HG02571 (cell line): Measurements from ENCODE around the gene SNTG2.

ENCODE experiments used
- ATAC-seq: cut with Tn5 transposase; IDR thresholded peaks from one replicate; pipeline ENCODE4 v1.9.1; 2021; ENCODE audit warnings: mild to moderate bottlenecking, moderate library complexity; ENCODE audit not compliant: unreplicated experiment

Gene SNTG2

DNA sequence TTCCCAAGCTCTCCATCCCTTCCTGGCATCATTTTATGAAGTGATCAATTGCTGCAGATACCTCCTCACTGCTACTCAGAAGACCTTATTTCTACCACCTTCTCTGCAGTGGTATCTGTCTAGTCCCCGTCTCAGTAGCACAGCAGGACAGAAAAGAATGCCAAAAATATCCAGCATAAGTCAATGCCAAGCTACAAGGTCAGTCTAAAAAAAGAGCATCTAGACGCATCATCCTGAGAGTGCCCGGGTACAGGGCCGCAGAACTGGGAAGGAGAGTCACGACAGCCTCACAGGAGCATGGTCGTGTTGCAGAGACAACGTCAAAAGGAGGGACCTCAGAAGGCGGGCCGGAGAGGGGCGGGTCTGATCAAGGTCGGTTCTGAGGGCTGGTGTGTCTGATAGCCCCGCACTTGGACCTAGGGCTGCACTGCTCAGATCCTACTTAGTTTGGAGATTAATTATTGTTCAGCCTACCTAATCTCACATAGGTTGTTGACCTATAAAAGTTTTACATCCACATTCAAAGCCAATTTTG lies 24.3 kb upstream of the SNTG2 start:
- ATAC-seq: no peak

- no peak for ATAC-seq
Measured at GRCh38 chr2:926896-927295, 23.8 kb upstream of the SNTG2 start.

- ATAC-seq: no peak
Measured at GRCh38 chr2:929011-929735, 21.5 kb upstream of the SNTG2 start.

GRCh38 chr2:929925-930324 lies 20.7 kb upstream of the SNTG2 start:
- ATAC-seq: no peak

GRCh38 chr2:930935-931334 lies 19.7 kb upstream of the SNTG2 start:
- ATAC-seq: no peak

GRCh38 chr2:932320-933115 lies 18.1 kb upstream of the SNTG2 start:
- no peak for ATAC-seq

- ATAC-seq: no peak
Measured at GRCh38 chr2:933734-934295, 16.8 kb upstream of the SNTG2 start.

DNA sequence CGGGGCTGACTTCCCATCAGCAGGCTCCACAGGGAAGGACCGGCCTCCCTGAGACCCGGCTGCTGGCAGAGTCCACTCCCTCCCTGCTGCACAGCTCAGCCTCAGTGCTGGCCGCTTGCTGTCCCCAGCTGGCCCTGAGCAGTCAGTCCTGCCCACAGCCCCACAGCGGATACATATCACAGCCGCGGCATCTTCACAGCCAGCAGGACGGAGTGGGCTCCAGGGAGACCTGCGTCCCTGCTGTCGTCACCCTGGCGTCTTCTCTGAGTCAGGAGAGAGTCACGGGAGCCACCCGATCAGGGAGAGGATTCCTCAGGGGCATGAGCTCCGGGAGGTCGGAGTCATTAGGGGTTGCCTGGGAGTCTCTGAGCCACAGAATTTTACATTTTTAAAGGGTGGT lies 13.1 kb upstream of the SNTG2 start:
- ATAC-seq: no peak

- ATAC-seq: no peak
Measured at GRCh38 chr2:938181-939005, 12.3 kb upstream of the SNTG2 start.

- ATAC-seq: no peak
Measured at GRCh38 chr2:939936-940601, 10.6 kb upstream of the SNTG2 start.

DNA sequence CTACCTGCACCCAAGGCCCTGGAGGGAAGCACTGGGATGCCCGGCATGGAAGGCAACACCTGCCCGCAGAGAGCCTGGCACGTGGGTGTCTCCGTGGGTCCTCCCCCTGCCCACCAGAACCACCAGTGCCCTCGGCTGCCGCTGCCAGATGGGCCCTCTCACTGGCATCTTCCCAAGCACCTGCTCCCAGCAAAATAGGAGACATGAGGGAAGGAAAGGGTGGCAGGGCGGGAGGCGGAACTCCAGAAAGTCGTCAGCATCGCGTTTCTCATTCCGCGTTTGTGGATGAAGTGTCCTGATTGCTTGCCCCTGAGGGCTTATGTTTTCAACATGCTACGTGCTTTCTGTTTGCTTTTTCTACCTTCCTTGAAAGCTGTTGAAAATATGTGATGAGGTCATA lies 8.8 kb upstream of the SNTG2 start:
- no peak for ATAC-seq

DNA sequence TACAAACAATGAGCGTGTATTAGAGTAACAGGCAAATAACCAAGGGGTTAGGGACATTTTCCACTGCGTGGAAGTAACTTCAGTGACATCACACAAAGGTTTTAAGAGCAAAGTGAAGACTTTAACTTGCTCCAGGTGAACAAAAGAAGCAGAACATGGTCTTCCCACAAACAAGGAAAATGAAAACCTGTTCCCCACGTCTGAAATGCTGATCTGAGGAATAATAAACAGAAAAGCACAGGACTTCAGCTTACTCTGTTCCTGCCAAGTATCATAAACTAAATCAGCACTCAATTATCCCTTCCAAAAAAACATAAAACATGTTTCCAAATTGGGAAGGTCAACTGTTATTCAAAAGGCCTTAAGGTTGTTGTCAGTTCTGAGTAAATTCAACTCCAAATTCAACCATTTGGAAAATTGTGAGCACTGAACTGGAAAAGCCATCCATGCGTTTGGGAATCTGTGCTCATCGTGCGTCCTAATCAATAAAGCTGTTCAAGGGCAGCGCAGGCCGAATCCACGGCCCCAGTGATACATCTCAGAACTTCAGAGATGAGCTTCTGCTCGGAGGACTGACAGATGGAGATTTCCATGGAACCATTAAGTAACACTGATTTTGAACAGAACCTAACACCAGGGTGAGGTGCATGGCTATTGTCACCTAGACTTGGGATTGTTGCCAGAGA lies 7.7 kb upstream of the SNTG2 start:
- no peak for ATAC-seq

- ATAC-seq: no peak
Measured at GRCh38 chr2:943461-943797, 7.2 kb upstream of the SNTG2 start.

DNA sequence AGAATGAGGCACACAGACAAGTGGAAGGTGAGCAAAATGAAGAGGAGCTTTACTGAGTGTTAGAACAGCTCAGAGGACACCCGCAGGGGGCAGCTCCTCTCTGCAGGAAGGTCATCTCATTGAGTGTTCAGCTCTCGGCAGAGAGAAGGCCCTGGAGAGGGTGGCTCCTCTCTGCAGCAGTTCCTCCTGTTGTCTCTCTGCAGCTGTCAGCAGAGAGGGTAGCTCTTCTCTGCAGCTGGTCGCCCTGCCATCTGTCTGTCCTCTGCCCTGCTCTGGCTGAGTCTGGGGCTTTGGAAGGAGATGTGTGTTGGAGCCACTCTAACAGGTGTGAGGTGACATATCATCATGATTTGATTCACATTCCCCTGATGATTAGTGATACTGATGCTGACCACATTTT lies 6.8 kb upstream of the SNTG2 start:
- no peak for ATAC-seq

DNA sequence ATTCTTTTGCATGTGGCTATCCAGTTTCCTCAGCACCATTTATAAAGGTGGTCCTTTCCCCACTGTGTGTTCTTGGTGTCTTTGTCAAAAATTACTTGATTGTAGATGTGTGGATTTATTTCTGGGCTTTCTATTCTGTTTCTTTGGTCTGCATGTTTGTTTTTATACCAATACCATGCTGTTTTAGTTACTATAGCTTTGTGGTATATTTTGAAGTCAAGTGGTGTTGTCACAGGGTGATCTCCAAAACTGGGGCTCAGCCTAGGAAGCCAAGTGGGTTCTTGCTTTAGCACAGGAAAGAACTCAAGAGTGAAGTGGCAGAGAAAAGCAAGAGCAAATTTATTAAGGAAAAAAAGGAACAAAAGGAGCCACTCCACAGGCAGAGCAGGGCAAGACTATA lies 6.0 kb upstream of the SNTG2 start:
- ATAC-seq: no peak

DNA sequence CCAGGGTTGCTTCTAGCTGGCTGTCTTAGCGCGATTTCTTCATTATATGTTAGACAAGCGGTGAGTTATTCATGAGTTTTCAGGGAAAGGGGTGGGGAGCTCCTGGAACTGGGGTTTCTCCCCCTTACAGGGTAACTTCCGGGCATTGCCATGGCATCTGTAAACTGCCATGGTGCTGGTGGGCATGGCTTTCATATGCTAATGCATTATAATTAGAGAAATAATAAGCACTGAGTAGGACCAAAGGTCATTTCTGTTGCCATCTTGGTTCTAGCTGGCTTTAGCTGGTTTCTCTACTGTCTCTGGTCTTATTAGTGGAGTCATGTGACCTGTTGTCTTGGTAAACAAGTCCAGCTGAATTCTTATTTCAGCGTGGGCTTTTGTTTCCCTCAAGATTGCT lies 5.5 kb upstream of the SNTG2 start:
- ATAC-seq: no peak

GRCh38 chr2:946073-946948 lies 4.3 kb upstream of the SNTG2 start:
- ATAC-seq: no peak

GRCh38 chr2:949384-950079 lies 1.1 kb upstream of the SNTG2 start:
- ATAC-seq: no peak
